Activated CD8-positive, alpha-beta T cell treated with anti-CD3 and anti-CD28 coated beads, Interleukin-2, amount 10 ng/mL, durations not matched to agents 7 days and 5 days (primary cell): ENCODE results near the gene CDIP1. TPM values are rescaled to one million over a fixed set of nuclear protein-coding genes. Genes with fewer than 3 reads are reported as not detected.
"Not testable (repeated sequence)": the region's sequence is repeated elsewhere in the genome, so short reads cannot be mapped to it uniquely, and the experiment has no call there.

ENCODE experiments used
- ATAC-seq: fragments of 150-1000 bp; cut with Tn5 transposase; one replicate; pipeline ENCODE4 v1.10.0; 2021; ENCODE audit warnings: moderate library complexity
- CTCF ChIA-PET: fragments of 350-600 bp; sonication (Branson Sonifier 250); formaldehyde crosslinking; loops from one replicate; lab custom pipeline; 2021; ENCODE audit warnings: antibody characterized with exemption; lab: Charles Lee
- POLR2A ChIA-PET: fragments of 350-600 bp; sonication (Branson Sonifier 250); formaldehyde crosslinking; loops from one replicate; lab custom pipeline; 2021; ENCODE audit warnings: antibody characterized with exemption; lab: Charles Lee
- DNase-seq: peaks from one replicate; pipeline ENCODE4 v3.0.0-alpha.2; 2020
- H3K27ac Mint-ChIP-seq: one replicate; pipeline ENCODE4 v1.8.0; 2021; ENCODE audit warnings: mild to moderate bottlenecking, mixed read lengths
- H3K27me3 Mint-ChIP-seq: one replicate; pipeline ENCODE4 v1.8.0; 2021; ENCODE audit warnings: low read depth, mixed read lengths
- H3K36me3 Mint-ChIP-seq: one replicate; pipeline ENCODE4 v1.8.0; 2021; ENCODE audit warnings: low read depth, mixed read lengths
- H3K4me1 Mint-ChIP-seq: one replicate; pipeline ENCODE4 v1.8.0; 2021; ENCODE audit warnings: low read depth, mixed read lengths
- H3K4me3 Mint-ChIP-seq: one replicate; pipeline ENCODE4 v1.8.0; 2021; ENCODE audit warnings: mild to moderate bottlenecking, mixed read lengths
- H3K9me3 Mint-ChIP-seq: one replicate; pipeline ENCODE4 v1.8.0; 2022; ENCODE audit warnings: mixed read lengths; ENCODE audit not compliant: insufficient read depth
- total RNA-seq, 2 experiments: library from RNA; stranded (reverse); gene quantifications; one replicate each; pipeline ENCODE4 v1.2.3, GENCODE V29; 2021

CDIP1 gene
- total RNA-seq: 10 to 100 TPM; 44.0 to 48.7 TPM

DNA sequence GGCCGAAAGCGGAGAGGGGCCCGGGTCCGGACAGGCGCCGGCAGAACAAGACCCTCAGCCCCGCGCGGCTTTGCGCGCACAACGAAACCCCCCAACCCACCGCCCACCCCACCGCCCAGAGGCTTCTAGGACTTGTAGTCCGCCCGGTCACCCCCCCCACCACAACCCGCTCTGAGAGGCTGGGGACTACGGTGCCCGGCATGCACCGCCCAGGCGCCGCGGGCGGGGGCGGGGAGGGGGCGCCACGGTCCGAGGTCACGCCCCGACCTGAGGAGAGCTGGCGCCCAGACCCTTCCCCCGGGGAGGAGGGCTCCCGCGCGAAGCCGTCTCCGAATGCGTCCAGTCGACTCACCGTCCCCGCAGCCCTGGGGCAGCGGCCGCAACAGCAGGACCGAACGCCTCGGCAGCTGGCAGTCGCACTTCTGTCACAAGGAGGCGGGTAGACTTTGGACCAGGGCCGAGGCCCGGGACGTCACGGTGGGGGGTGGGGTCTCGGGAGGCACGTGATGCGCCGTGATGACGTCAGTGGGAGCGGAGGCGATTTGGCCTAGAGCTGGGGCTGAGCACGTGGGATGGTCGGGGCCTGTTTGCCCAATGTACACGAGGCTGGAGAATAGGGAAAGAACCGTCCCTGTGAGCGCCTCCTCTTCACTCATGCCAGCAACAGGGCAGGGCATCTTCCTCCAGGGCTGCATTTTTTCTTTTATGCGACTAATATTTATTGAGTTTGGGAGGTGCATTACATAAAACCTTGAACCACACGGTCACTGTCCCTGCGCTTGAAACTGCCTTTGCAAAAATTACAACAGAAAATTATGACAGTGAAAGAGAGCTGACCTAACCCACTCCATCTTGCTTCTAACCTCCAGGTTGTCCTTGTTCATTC, at the start of gene CDIP1:
CDIP1 (minus strand) TSS at position 424 of the 886 bp plus-strand sequence. CDS start 24,643 bp downstream, outside the sequence.
- peaks cover 29% of the 10 kb centered on the region for H3K36me3 Mint-ChIP-seq
- peak within 1 kb of the TSS; percentile 80 for H3K4me3 Mint-ChIP-seq
- peaks cover 7% of the 10 kb centered on the region for H3K9me3 Mint-ChIP-seq
- no peaks in the 10 kb centered on the region for H3K27me3 Mint-ChIP-seq
- H3K27ac Mint-ChIP-seq: peak within 1 kb of the TSS; percentile 84
- POLR2A ChIA-PET: interaction anchor here (0.5 to 1.3 kb wide), 6 partner anchors 8 to 85 kb away, joined by 3 to 7 read pairs (median 3); no protein-coding TSS in a partner anchor
- peaks cover 36% of the 10 kb centered on the region for H3K4me1 Mint-ChIP-seq
- CTCF ChIA-PET: interaction anchor here (0.8 to 4.9 kb wide), 5 partner anchors 9 to 63 kb away, joined by 3 to 50 read pairs (median 8); partner anchors contain the start of gene HMOX2
- DNase-seq (peak; percentile 97), ATAC-seq (peak; percentile 85)

DNA sequence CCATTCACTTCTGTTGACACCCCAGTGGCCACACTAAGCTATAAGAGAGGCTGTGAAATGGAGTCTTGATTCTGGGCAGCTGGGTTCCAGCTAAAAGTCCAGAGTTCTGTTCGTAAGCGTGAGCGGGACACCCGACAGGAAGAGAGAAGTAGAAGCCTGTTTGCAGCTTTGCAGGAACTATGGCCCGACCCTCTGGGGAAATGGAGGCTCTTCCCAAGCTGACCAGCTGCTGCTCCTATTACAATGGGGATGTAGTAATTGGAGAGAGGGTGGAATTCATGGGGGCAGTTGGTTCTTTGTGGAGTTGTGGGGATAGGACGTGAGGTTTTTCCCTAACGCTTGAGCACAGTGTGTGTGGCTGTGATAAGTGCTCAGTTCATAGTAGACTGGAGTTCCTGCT, 47.7 kb upstream of the CDIP1 start:
- ChIA-PET POLR2A (interaction anchor here (1.2 kb wide), 1 partner anchor 80 kb away, joined by 3 read pairs; no protein-coding TSS in a partner anchor), CTCF (interaction anchor here (0.7 to 2.5 kb wide), 17 partner anchors 8 to 164 kb away, joined by 3 to 40 read pairs (median 4); partner anchors contain the start of gene HMOX2)
- H3K9me3 Mint-ChIP-seq: no peaks in the 10 kb centered on the region
- H3K27me3 Mint-ChIP-seq: peaks cover 11% of the 10 kb centered on the region
- ATAC-seq: no peak
- H3K4me3 Mint-ChIP-seq: no peak overlapping the region
- H3K27ac Mint-ChIP-seq: no peak overlapping the region
- no peak for DNase-seq
- peaks cover 4% of the 10 kb centered on the region for H3K4me1 Mint-ChIP-seq
- no peaks in the 10 kb centered on the region for H3K36me3 Mint-ChIP-seq

DNA sequence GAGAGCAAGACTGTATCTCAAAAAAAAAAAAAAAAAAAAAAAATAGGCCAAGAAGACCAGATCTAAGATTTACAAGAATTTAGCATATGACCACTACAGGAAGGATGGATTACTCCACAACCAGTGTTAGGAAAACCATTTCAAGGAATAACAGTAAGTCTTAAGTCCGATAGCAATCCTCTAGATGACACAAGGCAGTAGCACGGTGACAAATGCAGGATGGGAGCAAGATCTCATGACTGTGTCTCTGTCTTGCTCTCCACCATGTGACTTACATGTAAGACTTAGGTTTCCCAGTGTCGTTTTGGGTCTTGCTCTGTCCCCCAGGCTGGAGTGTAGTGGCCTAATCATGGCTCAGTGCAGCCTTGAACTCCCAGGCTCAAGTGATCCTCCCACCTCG, 45.3 kb upstream of the CDIP1 start:
- peaks cover 4% of the 10 kb centered on the region for H3K4me1 Mint-ChIP-seq
- ATAC-seq: no peak
- POLR2A ChIA-PET: no interaction called here

DNA sequence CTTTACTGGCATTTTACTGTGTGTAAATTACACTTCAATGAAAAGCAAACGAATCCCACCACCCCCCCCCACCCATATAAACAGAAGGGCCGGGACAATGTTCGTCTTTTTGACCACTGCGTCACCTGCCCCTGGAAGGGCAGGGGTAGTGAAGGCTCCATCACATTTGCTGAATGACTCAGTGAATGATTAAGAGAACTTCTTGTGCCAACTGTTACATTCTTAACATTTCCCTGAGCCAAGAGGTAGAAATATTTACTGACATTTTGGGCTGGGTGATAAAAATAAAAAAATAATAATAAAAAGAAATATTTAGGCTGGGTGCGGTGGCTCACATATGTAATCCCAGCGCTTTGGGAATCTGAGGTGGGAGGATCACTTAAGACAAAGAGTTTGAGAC, 41.7 kb upstream of the CDIP1 start:
- H3K9me3 Mint-ChIP-seq: no peaks in the 10 kb centered on the region
- no peak for DNase-seq
- no peak for ATAC-seq
- no peaks in the 10 kb centered on the region for H3K27me3 Mint-ChIP-seq
- POLR2A ChIA-PET: no interaction called here
- H3K4me3 Mint-ChIP-seq: no peak overlapping the region
- CTCF ChIA-PET: no interaction called here
- H3K4me1 Mint-ChIP-seq: no peaks in the 10 kb centered on the region
- no peaks in the 10 kb centered on the region for H3K36me3 Mint-ChIP-seq
- no peak overlapping the region for H3K27ac Mint-ChIP-seq

More for the DNA sequence above, 45.3 kb upstream of the CDIP1 start:
- peaks cover 11% of the 10 kb centered on the region for H3K27me3 Mint-ChIP-seq
- no peak overlapping the region for H3K4me3 Mint-ChIP-seq
- CTCF ChIA-PET: no interaction called here
- H3K9me3 Mint-ChIP-seq: no peaks in the 10 kb centered on the region
- H3K36me3 Mint-ChIP-seq: no peaks in the 10 kb centered on the region
- DNase-seq: no peak
- H3K27ac Mint-ChIP-seq: no peak overlapping the region

DNA sequence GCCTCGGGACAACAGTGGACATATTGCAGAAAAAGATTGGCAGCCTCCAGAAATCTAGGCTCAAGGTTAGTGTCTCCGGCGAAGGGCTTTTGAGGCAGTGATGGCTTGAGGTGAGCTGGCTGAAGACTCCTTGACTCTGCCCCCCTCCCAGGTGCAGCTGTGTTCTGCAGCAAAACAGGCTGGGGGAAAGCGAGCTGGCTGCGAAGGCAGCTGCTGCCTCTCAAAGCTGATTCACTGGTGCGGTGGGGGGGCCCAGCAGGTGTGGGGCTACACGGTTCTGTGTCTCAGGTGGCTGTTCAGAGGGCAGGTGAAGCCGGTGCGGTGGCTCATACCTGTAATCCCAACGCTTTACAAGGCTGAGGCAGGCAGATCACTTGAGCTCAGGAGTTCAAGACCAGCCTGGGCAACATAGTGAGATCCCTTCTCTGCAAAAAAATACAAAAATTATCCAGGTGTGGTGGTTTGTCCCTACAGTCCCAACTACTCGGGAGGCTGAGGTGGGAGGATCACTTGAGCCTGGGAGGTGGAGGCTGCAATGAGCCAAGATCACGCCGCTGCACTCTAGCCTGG, 40.5 kb upstream of the CDIP1 start:
- H3K4me1 Mint-ChIP-seq: peaks cover 11% of the 10 kb centered on the region
- H3K36me3 Mint-ChIP-seq: no peaks in the 10 kb centered on the region
- no peaks in the 10 kb centered on the region for H3K9me3 Mint-ChIP-seq
- no peak overlapping the region for H3K4me3 Mint-ChIP-seq
- POLR2A ChIA-PET: no interaction called here
- CTCF ChIA-PET: interaction anchor here (0.6 kb wide), 1 partner anchor 30 kb away, joined by 3 read pairs; no protein-coding TSS in a partner anchor
- DNase-seq: no peak
- no peak for ATAC-seq
- no peaks in the 10 kb centered on the region for H3K27me3 Mint-ChIP-seq
- H3K27ac Mint-ChIP-seq: no peak overlapping the region

DNA sequence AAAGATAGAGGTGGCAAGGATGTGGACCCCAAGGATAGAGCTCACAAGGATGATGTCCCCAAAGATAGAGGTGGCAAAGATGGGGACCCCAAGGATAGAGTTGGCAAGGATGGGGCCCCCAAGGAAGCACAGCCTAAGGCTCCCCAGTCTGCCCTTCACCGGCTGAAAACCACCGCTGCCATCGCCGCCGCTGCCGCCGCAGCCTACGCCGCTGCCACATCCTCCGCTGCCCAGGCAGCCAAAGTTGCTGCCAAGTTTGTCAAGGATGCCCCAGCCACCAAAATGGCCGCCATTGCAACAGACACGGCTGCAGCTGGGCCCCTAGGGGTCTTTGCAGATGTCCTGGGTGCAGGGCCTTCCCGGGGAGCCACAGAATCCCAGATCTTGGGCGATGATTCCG, 37.4 kb upstream of the CDIP1 start:
- no peak overlapping the region for H3K27ac Mint-ChIP-seq
- peaks cover 11% of the 10 kb centered on the region for H3K4me1 Mint-ChIP-seq
- H3K4me3 Mint-ChIP-seq: no peak overlapping the region
- no peaks in the 10 kb centered on the region for H3K27me3 Mint-ChIP-seq
- no peaks in the 10 kb centered on the region for H3K36me3 Mint-ChIP-seq
- H3K9me3 Mint-ChIP-seq: no peaks in the 10 kb centered on the region
- ChIA-PET CTCF (interaction anchor here (2.0 kb wide), 1 partner anchor 28 kb away, joined by 4 read pairs; no protein-coding TSS in a partner anchor), POLR2A (no interaction called here)
- no peak for DNase-seq
- no peak for ATAC-seq

DNA sequence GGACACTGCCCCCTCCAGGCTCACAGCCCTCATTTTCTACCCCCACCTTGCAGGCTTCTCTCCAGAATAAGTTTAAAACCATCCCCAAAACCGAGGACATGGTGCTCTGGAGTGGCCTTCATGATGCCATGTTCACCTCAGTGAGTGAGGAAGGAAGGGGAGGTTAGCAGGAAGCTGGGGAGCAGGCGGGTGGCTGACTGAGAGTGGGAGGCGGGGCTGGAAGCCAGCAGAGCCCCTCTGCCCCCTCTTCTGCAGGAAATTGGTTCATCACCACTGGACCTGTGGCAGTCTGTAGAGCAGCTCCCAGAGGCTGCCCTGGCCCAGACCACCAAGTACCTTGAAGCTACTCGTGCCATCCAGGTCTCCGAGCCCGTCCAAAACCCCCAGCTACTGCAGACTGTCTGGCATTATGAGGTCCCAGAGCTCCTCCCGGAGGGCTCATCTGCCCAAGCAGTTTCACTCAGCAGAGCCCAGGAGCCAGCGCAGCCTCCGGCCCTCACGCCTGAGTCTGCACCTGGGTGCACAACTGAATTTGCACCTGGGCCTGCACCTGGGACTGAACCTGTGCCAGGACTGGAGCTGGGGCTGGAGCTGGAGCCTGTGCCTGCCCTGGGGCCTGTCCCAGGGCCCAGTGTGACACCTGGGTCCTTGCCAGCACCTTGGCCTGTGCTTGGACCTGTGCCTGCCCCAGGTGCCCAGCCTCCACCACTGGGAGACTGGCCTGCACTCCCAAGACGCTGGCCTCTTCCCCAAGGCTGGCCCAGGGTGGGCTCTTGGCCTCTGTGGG, 36.5 kb upstream of the CDIP1 start:
- ATAC-seq (peak; percentile 64), DNase-seq (peak; percentile 36)
- H3K9me3 Mint-ChIP-seq: no peaks in the 10 kb centered on the region
- H3K27ac Mint-ChIP-seq: peak overlapping the region; percentile 34
- ChIA-PET CTCF (interaction anchor here (0.6 to 3.7 kb wide), 5 partner anchors 13 to 69 kb away, joined by 3 to 22 read pairs (median 4); no protein-coding TSS in a partner anchor), POLR2A (no interaction called here)
- H3K4me3 Mint-ChIP-seq: no peak overlapping the region
- H3K4me1 Mint-ChIP-seq: peaks cover 11% of the 10 kb centered on the region
- H3K27me3 Mint-ChIP-seq: no peaks in the 10 kb centered on the region
- H3K36me3 Mint-ChIP-seq: no peaks in the 10 kb centered on the region

DNA sequence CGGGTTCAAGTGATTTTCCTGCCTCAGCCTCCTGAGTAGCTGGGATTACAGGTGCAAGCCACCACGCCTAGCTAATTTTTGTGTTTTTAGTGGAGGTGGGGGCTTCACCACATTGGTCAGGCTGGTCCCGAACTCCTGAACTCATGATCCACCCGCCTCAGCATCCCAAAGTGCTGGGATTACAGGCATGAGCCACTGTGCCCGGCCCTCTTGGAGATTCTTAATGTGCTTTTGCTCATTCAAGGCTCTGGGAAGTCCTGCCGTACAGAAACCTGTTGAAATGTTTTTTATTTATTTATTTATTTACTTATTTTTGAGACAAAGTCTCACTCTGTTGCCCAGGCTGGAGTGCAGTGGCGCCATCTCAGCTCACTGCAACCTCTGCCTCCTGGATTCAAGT, 35.4 kb upstream of the CDIP1 start:
- H3K36me3 Mint-ChIP-seq, ATAC-seq, H3K27me3 Mint-ChIP-seq, DNase-seq, H3K27ac Mint-ChIP-seq, POLR2A ChIA-PET, H3K4me3 Mint-ChIP-seq, H3K9me3 Mint-ChIP-seq: not testable (repeated sequence)
- peaks cover 11% of the 10 kb centered on the region for H3K4me1 Mint-ChIP-seq
- CTCF ChIA-PET: interaction anchor here (0.8 to 3.7 kb wide), 3 partner anchors 12 to 68 kb away, joined by 3 to 22 read pairs (median 5); no protein-coding TSS in a partner anchor

DNA sequence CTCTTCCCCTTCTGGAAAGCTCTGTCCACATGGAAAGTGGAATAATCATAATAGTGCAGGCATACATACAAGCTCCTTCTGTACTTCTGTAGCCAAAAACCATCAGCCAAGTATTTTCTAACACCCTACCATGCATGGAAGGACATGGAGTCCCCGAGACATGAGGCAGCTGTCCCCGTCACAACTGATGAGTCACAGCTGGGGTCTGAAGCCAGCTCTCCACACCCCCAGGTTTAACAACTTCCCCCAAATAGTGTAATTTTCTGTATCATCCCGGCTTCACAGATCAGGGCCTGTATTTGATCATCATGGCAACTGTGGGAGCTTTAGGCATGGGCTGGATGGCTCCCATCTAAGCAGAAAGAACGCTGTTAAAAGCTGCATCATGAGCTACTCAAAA, 34.1 kb upstream of the CDIP1 start:
- ATAC-seq: no peak
- POLR2A ChIA-PET: no interaction called here

DNA sequence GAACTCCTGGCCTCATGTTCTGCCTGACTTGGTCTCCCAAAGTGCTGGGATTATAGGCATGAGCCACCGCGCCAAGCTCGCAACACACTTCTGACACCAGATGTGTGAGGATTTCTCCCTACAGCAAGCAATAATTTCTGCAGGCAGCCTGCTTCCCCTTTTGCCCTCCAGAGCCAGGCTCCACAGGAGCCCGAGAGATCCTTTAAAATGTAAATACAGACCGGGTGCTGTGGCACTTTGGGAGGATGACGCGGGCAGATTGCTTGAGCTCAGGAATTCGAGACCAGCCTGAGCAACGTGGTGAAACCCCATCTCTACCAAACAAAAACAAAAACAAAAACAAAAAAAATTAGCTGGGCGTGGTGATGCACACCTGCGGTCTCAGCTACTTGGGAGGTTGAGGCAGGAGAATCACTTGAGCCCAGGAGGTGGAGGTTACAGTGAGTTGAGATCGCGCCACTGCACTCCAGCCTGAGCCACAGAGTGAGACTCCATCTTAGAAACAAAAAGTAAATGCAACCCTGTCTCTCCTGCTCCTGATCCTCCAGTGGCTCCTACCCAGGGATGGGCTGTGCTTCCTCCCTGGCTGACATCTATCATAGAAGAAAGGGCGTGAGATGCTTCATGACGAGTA, 32.2 kb upstream of the CDIP1 start:
- no peaks in the 10 kb centered on the region for H3K9me3 Mint-ChIP-seq
- CTCF ChIA-PET: interaction anchor here (0.7 to 1.7 kb wide), 5 partner anchors 14 to 52 kb away, joined by 3 to 5 read pairs (median 3); partner anchors contain the start of gene C16orf96
- POLR2A ChIA-PET: no interaction called here
- H3K27ac Mint-ChIP-seq: no peak overlapping the region
- no peak overlapping the region for H3K4me3 Mint-ChIP-seq
- no peaks in the 10 kb centered on the region for H3K36me3 Mint-ChIP-seq
- ATAC-seq (no peak), DNase-seq (no peak)
- H3K4me1 Mint-ChIP-seq: peaks cover 18% of the 10 kb centered on the region
- H3K27me3 Mint-ChIP-seq: peaks cover 2% of the 10 kb centered on the region

More for the DNA sequence above, 34.1 kb upstream of the CDIP1 start:
- peaks cover 11% of the 10 kb centered on the region for H3K4me1 Mint-ChIP-seq
- CTCF ChIA-PET: interaction anchor here (0.7 to 3.7 kb wide), 3 partner anchors 13 to 78 kb away, joined by 3 to 22 read pairs (median 5); no protein-coding TSS in a partner anchor
- no peak overlapping the region for H3K4me3 Mint-ChIP-seq
- no peaks in the 10 kb centered on the region for H3K27me3 Mint-ChIP-seq
- DNase-seq: no peak
- no peaks in the 10 kb centered on the region for H3K36me3 Mint-ChIP-seq
- H3K9me3 Mint-ChIP-seq: no peaks in the 10 kb centered on the region
- no peak overlapping the region for H3K27ac Mint-ChIP-seq
